ENCODE results near the gene SMAD9.

DNA sequence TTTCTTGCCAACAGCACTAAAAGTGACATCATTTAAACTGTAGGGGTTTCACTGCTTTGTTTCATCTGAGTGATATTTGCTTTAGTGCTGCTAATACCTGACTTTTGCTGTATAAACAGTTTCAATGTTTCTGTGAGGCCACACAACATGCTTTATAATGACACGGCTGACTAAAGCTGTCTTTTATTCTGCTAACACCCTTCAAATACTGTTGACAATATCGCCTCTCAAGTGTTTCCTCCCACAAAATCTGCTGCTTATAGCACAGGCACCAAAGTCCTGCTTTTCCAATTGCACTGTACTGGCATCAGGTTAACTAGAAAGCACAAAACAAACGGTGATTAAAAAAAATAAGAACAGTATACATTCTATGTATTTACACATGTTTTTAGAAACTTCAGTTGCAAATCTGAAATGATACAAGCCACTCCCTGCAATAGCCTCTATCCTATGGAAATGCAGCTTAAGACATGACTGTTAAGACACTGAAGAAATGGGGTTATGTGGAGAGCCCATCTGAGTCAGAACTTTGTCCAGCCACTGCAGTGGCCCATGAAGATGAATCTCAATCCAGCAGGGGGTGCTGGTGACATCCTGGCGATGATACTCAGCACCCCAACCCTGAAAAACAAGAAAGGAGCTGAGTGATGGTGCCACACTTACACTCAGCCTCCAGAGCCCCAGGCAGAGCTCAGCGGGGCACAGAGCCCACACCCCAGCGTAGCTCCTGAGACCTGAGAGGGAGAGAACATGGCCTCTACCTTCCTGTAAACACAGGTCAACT is 71.6 kb downstream of the SMAD9 start:
- TF ChIP-seq, protein P1, sequence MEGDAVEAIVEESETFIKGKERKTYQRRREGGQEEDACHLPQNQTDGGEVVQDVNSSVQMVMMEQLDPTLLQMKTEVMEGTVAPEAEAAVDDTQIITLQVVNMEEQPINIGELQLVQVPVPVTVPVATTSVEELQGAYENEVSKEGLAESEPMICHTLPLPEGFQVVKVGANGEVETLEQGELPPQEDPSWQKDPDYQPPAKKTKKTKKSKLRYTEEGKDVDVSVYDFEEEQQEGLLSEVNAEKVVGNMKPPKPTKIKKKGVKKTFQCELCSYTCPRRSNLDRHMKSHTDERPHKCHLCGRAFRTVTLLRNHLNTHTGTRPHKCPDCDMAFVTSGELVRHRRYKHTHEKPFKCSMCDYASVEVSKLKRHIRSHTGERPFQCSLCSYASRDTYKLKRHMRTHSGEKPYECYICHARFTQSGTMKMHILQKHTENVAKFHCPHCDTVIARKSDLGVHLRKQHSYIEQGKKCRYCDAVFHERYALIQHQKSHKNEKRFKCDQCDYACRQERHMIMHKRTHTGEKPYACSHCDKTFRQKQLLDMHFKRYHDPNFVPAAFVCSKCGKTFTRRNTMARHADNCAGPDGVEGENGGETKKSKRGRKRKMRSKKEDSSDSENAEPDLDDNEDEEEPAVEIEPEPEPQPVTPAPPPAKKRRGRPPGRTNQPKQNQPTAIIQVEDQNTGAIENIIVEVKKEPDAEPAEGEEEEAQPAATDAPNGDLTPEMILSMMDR (conservative IDR thresholded peaks at IDR 0.05; ENCODE audit: low read length): peak; percentile 49
- TF ChIP-seq EZH2phosphoT487 (IDR thresholded peaks at IDR 0.05; ENCODE audit: borderline replicate concordance): no peak
